Measurements from ENCODE around the gene ZNF778. TPM values are rescaled to one million over a fixed set of nuclear protein-coding genes. Genes with fewer than 3 reads are reported as not detected.

The ZNF778 gene
- polyA plus RNA-seq, 2 of the 4 experiments (the other 2 are of a cell fraction) = 7.0 to 9.5 TPM

GRCh38 chr16:89264800-89265550, 47.5 kb downstream of the ZNF778 start:
- no peak overlapping the region for H3K4me3 ChIP-seq
- TF ChIP-seq KDM1A (IDR thresholded peaks at IDR 0.05; ENCODE audit: low read depth) = no peak
- no peak for TF ChIP-seq REST (IDR thresholded peaks at IDR 0.05)
- TF ChIP-seq PHF8 (IDR thresholded peaks at IDR 0.05; ENCODE audit: borderline replicate concordance, low read depth) = no peak
- TF ChIP-seq JUN (IDR thresholded peaks at IDR 0.05) = no peak
- TF ChIP-seq ZC3H11A (IDR thresholded peaks at IDR 0.05) = no peak
- no peak for ATAC-seq
- POLR2A ChIA-PET = interaction anchor here (0.9 kb wide), 1 partner anchor 18 kb away, joined by 3 read pairs; no protein-coding TSS in a partner anchor
- no peak overlapping the region for H3K27ac ChIP-seq
- H3K4me2 ChIP-seq = no peak overlapping the region
- FAIRE-seq = no peak
- no peak for DNase-seq (ENCODE audit: low read depth in 1 of 2, low spot score in 1 of 2)
- CTCF ChIA-PET = interaction anchor here (0.7 to 4.5 kb wide), 4 partner anchors 11 to 24 kb away, joined by 4 to 25 read pairs (median 5); no protein-coding TSS in a partner anchor
- H3K9me3 ChIP-seq = no peaks in the 10 kb centered on the region
- 93% methylated on average over 19 of the region's 19 CpGs for WGBS (ENCODE audit: missing lambda C conversion rate)
- peaks cover 13% of the 10 kb centered on the region for H3K4me1 ChIP-seq

DNA sequence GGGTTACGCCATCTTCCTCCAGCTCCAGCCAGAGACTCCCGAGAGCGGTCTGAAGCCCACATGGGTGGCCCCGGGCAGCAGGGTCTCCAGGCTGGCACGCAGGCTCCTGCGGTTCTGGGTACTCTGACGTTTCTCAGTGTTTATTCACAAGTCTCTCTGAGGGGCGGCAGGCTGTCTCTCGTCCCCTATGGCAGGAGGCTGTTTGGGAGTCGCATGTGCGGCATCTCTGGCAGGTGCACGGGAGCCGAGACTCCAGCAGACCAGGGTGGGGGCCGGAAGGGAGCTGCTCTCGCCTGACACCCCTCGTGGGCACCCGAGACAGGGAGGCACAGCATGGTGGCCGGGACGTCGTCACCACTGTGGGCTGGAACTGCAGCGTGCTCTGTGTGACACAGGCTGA, 48.1 kb downstream of the ZNF778 start:
- no peak overlapping the region for H3K4me3 ChIP-seq
- peaks cover 15% of the 10 kb centered on the region for H3K4me1 ChIP-seq
- H3K27ac ChIP-seq = no peak overlapping the region
- DNase-seq (ENCODE audit: low read depth in 1 of 2, low spot score in 1 of 2) = no peak
- TF ChIP-seq HEYL (CRISPR knock-in tag; IDR thresholded peaks at IDR 0.05) = no peak
- TF ChIP-seq FOSL2 (IDR thresholded peaks at IDR 0.05) = no peak
- no peak for TF ChIP-seq FOSL2 (CRISPR knock-in tag; IDR thresholded peaks at IDR 0.05)
- TF ChIP-seq MYC (IDR thresholded peaks at IDR 0.05; ENCODE audit: borderline replicate concordance, low read length) = no peak
- TF ChIP-seq ELK1 (IDR thresholded peaks at IDR 0.05; ENCODE audit: low read depth, low read length) = no peak
- TF ChIP-seq, protein P1, sequence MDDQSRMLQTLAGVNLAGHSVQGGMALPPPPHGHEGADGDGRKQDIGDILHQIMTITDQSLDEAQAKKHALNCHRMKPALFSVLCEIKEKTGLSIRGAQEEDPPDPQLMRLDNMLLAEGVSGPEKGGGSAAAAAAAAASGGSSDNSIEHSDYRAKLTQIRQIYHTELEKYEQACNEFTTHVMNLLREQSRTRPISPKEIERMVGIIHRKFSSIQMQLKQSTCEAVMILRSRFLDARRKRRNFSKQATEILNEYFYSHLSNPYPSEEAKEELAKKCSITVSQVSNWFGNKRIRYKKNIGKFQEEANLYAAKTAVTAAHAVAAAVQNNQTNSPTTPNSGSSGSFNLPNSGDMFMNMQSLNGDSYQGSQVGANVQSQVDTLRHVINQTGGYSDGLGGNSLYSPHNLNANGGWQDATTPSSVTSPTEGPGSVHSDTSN (IDR thresholded peaks at IDR 0.05) = no peak
- TF ChIP-seq, protein P2, sequence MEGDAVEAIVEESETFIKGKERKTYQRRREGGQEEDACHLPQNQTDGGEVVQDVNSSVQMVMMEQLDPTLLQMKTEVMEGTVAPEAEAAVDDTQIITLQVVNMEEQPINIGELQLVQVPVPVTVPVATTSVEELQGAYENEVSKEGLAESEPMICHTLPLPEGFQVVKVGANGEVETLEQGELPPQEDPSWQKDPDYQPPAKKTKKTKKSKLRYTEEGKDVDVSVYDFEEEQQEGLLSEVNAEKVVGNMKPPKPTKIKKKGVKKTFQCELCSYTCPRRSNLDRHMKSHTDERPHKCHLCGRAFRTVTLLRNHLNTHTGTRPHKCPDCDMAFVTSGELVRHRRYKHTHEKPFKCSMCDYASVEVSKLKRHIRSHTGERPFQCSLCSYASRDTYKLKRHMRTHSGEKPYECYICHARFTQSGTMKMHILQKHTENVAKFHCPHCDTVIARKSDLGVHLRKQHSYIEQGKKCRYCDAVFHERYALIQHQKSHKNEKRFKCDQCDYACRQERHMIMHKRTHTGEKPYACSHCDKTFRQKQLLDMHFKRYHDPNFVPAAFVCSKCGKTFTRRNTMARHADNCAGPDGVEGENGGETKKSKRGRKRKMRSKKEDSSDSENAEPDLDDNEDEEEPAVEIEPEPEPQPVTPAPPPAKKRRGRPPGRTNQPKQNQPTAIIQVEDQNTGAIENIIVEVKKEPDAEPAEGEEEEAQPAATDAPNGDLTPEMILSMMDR (IDR thresholded peaks at IDR 0.05) = no peak
- no peak for TF ChIP-seq JUNB (IDR thresholded peaks at IDR 0.05)
- TF ChIP-seq BCL3 (IDR thresholded peaks at IDR 0.05) = no peak
- H3K4me2 ChIP-seq = no peak overlapping the region
- WGBS (ENCODE audit: missing lambda C conversion rate) = 88% methylated on average over 16 of the region's 21 CpGs
- no peaks in the 10 kb centered on the region for H3K9me3 ChIP-seq
- FAIRE-seq = no peak
- ATAC-seq = no peak
- CTCF ChIA-PET = interaction anchor here (4.5 kb wide), 1 partner anchor 24 kb away, joined by 25 read pairs; no protein-coding TSS in a partner anchor
- POLR2A ChIA-PET = no interaction called here
